HG03432 (cell line): Measurements from ENCODE around the gene NCBP3.
A peak's percentile ranks its signal among the peaks of the same experiment; 100 is the strongest.
"Not testable (repeated sequence)": the region's sequence is repeated elsewhere in the genome, so short reads cannot be mapped to it uniquely, and the experiment has no call there.

ENCODE experiments used
- ATAC-seq: cut with Tn5 transposase; IDR thresholded peaks from one replicate; pipeline ENCODE4 v1.9.1; 2021; ENCODE audit warnings: mild to moderate bottlenecking, moderate library complexity; ENCODE audit not compliant: unreplicated experiment

The NCBP3 gene

DNA sequence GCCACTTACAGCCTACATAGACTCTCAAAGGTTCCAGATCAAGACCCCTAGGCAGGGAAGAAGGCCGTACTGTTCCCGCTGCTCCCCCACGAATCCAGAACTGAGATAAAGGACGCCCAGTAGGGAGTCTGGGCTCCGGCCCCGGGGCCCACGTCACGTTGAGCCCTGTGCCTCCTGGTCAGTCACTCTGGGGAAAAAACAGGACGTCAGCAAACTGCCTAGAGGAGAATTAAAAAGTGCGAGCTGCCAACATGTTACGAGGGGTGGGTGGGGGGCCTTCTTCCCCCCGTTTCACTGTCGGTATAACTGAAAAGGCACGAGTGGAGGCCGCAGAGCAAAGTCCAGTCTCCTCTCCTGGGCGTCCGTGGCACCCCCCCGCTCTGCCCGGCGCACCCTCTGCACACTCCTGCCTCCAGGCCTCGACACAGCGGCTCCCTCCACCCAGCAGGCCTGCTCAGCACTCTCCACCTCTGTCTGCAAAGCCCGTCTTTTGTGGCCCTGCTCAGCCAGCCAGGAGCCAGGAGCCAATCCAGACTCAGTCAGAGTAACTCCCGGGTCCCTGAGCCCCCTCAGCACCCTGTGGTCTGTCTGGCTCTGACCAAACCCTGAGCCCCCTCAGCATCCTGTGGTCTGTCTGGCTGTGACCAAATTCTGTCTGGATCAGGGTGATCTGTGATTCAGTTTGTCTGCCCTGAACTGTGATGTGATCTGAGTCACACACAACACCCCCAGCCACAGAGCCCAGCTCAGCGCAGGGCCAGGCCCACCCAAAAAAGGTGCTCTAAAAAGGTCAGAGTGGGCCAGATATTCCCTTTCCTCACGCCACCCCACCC is 51.3 kb downstream of the NCBP3 start:
- no peak for ATAC-seq

DNA sequence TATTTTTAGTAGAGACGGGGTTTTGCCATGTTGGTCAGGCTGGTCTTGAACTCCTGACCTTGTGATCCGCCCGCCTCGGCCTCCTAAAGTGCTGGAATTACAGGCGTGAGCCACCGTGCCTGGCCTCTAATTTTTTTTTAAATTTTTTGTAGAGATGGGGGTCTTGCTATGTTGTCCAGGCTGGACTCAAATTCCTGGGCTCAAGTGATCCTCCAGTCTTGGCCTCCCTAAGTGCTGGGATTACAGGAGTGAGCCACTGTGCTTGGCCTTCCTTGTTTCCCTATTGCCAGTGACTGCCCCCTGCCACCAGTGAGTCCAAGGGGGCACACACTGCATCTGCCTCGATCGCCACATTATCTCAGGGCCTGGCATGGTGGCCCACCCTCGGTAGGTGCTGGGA is 51.9 kb downstream of the NCBP3 start:
- not testable (repeated sequence) for ATAC-seq

DNA sequence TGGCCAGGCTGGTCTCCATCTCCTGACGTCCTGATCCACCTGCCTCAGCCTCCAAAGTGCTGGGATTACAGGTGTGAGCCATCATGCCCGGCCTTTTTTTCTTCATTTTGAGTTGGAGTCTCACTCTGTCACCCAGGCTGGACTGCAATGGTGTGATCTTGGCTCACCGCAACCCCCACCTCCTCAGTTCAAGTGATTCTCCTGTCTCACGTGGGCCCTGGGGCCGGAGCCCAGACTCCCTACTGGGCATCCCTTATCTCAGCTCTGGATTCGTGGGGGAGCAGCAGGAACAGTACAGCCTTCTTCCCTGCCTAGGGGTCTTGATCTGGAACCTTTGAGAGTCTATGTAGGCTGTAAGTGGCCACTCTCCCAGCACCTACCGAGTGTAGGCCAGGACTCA is 52.8 kb downstream of the NCBP3 start:
- ATAC-seq: not testable (repeated sequence)

DNA sequence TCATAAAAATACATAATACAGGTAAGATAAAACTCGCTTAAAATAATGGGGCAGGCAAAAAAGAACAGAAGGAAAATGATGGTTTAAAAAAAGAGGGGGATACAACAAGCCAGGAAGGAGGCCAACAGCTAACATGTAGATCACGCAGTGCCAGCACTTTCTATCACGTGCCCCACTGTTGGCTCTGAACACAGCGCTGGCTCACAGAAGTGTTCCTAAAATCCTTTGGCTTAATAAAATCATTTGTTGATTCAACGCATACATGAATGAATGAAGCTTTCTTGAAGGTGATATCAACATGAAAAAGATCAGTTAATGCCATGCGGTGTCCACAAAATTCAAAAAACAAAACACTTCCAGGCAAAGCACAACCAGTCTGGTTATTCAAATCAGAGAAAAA is 53.6 kb downstream of the NCBP3 start:
- no peak for ATAC-seq

DNA sequence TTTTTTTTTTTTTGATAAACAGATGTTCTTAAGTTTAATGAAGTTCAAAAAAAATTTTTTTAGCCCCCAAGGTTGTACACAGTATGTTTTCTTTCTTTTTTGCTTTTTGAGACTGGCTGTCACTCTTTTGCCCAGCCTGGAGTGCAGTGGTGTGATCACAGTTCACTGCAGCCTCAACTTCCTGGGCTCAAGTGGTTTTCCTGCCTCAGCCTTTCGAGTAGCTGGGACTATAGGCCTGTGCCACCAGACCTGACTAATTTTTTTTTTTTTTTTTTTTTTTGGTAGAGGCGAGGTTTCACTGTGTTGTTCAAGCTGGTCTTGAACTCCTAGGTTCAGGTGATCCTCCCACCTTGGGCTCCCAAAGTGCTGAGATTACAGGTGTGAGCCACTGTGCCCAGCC is 57.8 kb downstream of the NCBP3 start:
- no peak for ATAC-seq

DNA sequence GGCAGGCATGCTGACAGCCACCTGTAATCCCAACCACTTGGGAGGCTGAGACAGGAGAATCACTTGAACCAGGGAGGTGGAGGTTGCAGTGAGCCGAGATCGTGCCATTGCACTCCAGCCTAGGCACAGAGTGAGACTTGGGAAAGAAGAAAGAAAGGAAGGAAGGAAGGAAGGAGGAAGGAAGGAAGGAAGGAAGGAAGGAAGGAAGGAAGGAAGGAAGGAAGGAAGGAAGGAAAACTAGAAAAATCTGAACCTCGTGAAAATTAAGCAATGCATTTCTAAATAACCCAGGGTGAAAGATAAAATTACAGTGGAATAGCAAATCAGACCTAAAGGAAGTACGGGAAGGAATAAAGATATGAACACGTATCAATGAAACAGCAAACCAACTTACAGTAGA is 60.7 kb downstream of the NCBP3 start:
- ATAC-seq: not testable (repeated sequence)

DNA sequence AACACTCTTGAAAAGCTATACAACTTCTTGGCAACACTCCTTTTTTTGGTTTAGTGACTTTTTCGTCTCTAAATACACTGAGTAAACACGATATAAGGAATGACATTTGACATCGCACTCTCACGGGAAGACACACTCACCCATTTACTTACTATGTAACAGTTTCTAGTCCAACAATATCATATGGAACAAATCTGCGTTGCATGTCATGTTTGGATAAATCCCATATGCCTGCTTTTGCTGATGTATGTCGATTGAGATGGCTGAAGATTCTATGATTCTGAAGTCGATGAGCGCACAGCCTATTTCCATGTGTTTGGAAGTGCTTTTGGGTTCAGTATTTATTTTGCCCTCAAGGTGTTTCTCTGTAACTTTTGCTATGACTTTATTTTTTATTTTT is 63.3 kb downstream of the NCBP3 start:
- no peak for ATAC-seq

DNA sequence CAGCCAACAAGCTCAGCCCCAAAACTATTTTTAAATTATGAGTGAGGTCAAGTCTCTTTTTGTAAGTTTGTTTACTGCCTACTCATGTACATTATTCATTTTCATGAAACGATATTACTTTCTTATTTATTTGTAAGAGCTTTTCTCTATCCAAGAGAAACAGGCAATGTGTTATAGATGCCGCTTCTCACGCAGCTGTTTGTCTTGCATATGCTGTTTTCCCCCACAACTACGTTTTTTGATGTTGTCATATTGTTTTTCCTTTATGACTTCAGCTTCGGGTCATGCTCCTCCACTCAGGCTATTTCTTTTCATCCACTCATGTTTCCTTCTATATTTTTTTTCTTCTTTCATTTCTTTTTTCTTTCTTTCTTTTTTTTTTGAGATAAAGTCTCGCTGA is 65.1 kb downstream of the NCBP3 start:
- no peak for ATAC-seq

DNA sequence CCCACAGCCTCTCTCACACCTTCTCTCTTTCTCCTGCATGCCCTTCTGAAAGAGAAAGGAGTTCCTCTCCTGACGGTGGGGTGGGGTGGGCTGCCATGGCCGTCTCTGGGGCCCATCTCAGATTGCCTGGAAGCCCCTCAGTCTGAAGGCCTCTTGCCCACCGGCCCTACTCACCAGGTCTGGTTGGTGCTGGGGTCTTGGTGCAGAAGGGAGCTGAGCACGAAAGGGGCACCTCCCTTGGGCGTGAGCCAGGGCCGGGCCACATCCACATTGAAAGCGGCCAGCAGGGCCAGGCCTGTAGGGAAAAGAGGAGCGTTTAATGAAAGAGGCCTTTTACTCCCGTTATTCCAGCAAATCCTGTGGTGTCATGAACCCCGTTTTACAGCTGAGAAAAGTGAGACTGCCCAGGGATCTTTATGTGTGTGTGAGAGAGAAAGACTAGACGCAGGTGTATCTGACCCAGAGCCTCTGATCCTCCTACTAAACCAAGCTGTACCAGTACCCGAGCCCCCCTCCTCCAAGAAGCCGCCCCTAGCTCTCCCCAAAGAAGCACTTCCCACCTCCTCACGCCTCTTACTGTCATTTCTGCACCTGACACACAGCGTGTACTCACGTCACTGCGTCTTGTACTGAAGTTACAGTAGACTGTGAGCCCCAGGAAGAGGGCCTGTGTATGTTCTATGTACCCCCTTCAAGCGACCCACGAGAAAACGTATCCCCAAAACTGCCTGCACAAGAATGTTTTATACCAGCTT is 68.5 kb downstream of the NCBP3 start:
- no peak for ATAC-seq

DNA sequence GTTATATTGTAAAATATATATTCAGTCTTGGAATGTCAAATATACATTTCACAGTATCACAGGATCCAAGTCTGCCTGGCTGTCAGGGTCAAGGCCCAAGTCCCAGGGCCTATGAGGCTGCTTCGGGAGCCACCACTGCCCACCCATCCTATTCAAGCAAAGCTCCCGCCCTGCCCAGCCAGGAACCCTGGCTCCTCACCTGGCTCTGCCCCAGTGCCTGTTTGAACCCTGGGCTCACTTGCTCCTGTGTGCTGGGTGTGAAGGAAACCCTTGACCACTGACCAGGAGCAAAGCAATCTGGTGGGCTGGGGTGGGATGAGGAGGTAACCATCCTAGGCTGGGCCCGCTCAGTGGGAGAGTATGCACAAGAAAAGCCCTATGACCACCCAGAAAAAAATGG is 72.1 kb downstream of the NCBP3 start:
- no peak for ATAC-seq

DNA sequence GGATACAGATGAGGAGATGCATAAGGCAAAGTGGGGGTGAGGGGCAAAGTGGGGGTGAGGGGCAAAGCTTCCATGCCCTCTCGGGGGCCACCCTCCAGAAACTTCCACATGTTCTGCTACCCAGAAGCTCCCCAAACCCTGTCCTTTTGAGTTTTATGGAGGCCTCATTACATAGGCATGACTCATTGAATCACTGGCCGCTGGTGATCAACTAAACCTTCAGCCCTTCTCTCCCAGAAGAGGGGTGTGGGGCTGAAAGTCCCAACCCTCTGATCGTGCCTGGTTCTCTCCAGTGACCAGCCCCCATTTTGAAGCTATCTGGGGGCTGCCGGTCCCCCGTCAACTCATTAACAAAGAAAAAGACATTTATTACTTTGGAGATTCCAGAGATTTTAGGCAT is 72.5 kb downstream of the NCBP3 start:
- no peak for ATAC-seq

DNA sequence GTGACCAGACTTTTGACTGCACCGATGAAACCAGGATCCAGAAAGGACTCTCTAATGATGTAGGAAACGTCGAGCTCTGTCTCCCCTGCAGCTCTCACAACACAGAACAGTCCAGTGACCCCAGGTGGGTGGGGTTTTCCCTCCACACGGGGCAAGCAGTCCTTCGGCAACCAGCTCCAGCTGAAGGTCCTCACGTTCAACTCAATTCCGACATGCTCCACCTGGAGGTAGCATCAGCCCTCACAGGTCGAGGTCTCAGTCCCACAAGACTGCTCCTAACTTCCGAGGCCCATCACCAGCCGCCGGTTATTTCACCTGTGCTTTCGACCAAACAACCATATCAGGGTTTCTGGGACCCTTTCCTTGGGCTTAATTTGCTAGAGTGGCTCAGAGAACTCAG is 73.3 kb downstream of the NCBP3 start:
- no peak for ATAC-seq

DNA sequence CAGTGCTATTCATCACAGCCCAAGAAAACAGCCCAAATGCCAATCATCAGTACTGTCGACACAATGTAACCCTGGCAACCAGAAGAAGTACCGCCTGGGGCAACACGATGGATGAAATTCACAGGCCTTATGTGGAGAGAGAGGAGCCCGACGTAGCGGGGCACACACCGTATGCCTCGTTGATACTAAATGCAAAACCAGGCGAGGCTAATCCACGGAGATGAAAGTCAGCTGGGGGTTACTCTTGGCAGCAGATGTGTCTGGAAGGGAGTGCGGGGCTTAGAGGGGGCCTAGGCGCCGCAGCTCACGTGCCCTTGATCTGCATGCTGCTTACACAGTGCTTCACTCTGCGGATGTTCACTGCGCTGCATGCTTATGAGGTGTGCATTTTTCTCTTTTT is 74.9 kb downstream of the NCBP3 start:
- no peak for ATAC-seq

DNA sequence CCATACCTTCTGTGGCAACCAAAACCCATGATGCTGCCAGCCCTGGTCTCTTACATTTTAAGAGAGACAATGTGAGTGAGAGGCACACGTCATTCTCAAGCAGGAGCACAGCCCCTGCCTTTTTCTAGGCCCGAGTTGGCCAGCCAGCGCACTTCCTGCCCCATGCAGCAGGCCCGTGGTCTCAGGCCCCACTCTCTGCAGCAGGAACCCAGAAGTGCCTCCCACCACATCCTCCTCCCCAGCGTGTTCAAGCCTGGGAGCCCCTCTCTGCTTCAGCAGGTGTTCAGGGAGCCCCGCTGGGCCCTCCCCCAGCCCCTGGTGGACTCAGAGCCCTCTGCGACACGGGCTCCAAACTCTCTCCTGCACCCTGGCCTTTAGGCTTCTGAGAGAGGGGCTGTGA is 75.6 kb downstream of the NCBP3 start:
- ATAC-seq: no peak

DNA sequence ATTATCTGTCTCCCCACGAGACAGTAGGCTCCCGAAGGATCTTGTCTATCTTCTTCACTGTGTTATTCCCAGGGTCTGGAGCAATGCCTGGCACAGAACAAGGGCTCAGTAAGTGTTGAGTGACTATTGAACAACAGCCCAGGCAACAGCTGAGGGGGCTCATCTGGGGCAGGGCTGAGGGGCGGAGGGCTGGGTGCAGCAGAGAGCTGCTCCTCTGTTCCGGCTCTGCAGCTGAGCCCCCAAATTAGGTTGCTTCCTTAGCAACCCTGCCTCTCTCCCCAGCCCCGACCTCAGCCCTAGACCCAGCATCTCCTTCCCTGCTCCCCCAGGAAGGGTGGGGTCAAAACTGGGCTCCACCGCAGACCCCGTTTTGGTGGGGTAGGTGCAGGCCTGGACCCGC is 77.3 kb downstream of the NCBP3 start:
- no peak for ATAC-seq

DNA sequence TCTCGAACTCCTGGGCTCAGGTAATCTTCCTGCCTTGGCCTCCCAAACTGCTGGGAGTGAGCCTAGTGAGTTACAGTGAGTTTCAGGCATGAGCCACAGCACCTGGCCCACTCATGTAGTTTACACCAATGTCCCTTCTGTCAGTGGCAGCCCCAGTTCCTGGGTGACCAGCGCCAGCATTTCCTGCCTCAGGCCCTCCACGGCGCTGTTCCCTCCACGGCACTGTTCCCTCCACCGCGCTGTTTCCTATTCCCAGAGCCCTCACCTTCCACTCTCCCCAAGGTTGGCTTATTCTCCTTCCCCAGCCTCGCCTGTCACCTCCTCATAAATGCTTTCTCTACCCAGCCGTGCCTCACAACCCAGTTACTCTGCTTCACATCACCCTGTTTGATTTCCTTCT is 77.7 kb downstream of the NCBP3 start:
- no peak for ATAC-seq

DNA sequence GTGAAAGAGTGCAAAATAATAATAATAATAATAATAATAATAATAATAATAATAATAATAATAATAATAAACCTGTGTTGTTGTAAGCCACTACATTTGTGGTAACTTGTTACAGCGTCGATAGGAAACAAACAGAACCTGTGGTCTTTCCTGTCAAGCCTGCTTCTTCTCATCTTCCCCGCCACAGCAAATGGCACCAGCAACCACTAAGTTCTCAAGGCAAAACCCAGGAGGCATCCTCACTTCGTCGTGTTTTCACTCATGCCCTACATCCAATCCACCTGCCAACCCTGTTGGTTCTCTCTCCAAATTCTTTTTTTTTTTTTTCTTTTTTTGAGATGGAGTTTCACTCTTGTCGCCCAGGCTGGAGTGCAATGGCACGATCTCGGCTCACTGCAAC is 79.3 kb downstream of the NCBP3 start:
- ATAC-seq: no peak

DNA sequence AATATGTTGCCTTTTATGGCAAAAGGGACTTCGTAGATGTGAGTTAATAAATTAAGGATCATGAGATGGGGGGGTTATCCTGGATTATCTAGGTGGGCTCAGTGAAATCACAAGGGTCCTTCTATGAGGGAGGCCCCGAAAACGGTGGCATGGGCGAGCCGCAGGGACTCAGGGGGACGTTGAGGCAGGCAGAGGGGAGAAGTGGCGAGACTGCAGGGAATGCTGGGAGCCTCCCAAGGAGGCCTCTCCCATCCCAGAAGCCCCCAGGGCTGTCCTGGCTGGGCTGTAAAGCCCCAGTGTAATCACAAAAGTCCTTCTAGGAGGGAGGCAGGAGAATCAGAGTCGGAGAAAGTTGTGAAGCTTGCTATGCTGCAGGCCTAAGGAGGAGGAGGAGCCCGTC is 80.1 kb downstream of the NCBP3 start:
- ATAC-seq: no peak

DNA sequence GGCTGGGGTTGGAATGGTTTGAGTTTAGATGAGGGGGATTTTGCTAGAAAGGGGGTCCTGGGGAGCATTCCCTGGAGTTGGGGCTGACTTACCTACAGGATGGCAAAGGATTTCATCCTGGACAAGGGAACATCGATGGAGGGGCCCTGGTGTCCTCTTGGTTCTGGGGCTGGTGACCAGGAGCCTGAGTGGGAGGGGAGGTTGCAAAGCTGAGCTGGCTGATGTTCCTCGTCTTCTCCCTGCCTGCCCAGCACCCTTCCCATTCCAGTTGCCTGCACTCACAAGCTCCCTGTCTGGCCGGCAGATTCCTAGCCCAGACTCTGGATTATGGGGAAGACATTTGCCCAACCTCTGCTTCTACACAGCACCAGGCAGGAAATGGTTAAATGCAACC is 82.3 kb downstream of the NCBP3 start:
- no peak for ATAC-seq

DNA sequence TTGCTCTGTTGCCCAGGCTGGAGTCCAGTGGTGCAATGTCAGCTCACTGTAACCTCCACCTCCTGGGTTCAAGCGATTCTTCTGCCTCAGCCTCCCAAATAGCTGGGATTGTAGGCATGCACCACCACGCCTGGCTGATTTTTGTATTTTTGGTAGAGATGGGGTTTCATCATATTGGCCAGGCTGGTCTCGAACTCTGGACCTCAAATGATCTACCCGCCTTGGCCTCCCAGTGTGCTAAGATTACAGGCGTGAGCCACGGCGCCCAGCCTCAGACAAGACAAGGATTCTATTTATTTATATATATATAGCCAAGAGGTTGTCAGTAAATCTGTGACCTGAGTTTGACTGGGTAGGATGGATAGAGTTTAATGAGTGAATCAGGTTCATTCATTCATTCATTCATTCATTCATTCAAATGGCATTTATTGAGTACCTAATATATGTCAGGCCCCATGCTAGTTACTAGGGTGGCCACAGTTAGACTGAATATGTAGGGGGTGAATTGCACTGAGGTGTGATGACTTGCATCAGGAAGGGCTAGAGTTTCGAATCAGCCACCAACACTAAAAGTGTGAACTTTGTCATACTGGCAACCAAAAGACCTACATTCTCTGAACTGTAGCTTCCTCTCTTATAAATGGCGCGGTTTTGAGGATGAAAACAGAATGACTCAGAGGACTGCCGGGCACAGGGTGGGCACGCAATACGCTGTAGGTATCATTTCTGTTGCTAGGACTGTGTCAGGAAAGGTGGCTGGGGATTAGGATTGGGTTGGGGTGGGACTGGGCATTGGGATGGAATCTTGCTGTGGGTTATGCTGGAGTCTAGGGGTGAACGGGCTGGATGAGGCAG is 82.9 kb downstream of the NCBP3 start:
- ATAC-seq: peak; percentile 68

DNA sequence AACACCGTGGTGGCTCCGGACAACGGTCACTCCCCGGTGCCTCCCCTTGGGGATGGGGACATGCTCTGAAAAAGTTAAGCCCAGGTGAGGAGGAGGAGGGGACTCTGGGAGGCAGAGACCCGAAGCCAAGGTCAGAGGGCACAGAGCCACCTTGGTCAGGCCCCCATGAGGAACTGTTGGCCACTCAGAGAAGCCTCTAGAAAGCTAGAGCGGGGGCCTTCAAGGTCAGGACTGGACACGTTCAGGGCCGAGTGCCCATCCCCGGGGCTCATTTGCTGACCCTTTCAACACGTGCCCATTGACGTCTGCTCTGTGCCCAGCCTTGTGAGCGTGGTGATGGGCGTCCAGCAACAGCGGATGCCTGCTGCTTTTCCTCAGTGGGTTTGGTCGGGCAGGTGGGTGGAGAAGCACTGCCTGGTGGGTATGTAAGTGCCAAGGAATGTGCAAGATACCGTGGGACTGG is 84.1 kb downstream of the NCBP3 start:
- no peak for ATAC-seq
